ENCODE measurements around the gene CWC25. TPM values are rescaled to one million over a fixed set of nuclear protein-coding genes. Genes with fewer than 3 reads are reported as not detected.
A peak's percentile ranks its signal among the peaks of the same experiment; 100 is the strongest.
"Not testable (repeated sequence)": the region's sequence is repeated elsewhere in the genome, so short reads cannot be mapped to it uniquely, and the experiment has no call there.

Gene CWC25
- total and polyA plus RNA-seq, 12 donors, result 7.7 to 22.6 (median 9.1) TPM

DNA sequence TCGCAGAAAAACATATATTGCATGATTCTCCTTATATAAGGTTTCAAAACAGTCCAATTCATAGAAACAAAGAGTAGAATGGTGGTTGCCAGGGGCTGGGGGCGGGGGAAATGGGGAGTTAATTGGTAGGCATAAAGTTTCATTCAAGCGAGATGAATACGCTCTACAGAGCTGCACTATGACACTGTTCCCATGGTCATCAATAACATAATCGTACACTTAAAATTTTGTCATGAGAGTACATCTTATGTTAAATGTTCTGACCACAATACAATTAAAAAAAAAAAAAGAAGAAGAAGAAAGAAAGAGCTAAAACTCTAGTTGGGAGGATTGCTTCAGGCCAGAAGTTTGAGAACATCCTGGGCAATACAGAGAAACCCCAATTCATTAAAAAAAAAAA is 30.9 kb downstream of the CWC25 start:
- no peak for ATAC-seq
- 92 to 93% methylated on average over 5 of the region's 5 CpGs for WGBS, 2 donors
- Histone ChIP-seq H3K4me1 (peaks cover 7 to 55% (median 46%) of the 10 kb centered on the region in 9 donors), H3K4me3 (no peak overlapping the region), H3K9me3 (no peaks in the 10 kb centered on the region), H3K36me3 (peaks cover 0 to 38% (median 0%) of the 10 kb centered on the region in 9 donors), H3K27me3 (no peaks in the 10 kb centered on the region), H3K27ac (no peak overlapping the region)
- TF ChIP-seq, protein P1, sequence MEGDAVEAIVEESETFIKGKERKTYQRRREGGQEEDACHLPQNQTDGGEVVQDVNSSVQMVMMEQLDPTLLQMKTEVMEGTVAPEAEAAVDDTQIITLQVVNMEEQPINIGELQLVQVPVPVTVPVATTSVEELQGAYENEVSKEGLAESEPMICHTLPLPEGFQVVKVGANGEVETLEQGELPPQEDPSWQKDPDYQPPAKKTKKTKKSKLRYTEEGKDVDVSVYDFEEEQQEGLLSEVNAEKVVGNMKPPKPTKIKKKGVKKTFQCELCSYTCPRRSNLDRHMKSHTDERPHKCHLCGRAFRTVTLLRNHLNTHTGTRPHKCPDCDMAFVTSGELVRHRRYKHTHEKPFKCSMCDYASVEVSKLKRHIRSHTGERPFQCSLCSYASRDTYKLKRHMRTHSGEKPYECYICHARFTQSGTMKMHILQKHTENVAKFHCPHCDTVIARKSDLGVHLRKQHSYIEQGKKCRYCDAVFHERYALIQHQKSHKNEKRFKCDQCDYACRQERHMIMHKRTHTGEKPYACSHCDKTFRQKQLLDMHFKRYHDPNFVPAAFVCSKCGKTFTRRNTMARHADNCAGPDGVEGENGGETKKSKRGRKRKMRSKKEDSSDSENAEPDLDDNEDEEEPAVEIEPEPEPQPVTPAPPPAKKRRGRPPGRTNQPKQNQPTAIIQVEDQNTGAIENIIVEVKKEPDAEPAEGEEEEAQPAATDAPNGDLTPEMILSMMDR (IDR thresholded peaks at IDR 0.05), result no peak
- DNase-seq, result no peak
- intact Hi-C loops (cut with DNase I), result no loop called here

DNA sequence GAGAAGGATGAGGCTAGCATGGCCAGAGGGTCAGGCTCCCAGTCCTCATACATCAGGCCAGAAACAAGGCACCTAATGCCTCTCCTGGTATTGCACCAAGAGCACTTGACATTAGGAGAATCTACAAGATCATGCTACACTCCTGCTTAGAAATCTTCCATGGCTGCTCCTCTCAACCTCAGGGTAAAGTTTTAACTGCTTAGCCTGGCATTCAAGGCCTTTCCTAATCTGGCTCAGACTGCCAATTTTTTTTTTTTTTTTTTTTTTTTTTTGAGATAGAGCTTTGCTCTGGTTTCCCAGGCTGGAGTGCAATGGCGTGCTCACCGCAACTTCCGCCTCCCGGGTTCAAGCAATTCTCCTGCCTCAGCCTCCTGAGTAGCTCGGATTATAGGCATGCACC is 34.0 kb downstream of the CWC25 start:
- 97 to 100% methylated on average over 5 of the region's 5 CpGs for WGBS, 2 donors
- no peak overlapping the region for H3K27ac ChIP-seq
- ATAC-seq, result no peak
- TF ChIP-seq, protein P1 (IDR thresholded peaks at IDR 0.05), result no peak
- no peaks in the 10 kb centered on the region for H3K27me3 ChIP-seq
- H3K9me3 ChIP-seq, result no peaks in the 10 kb centered on the region
- intact Hi-C loops (cut with DNase I), result no loop called here
- peaks cover 0 to 35% (median 24%) of the 10 kb centered on the region in 9 donors for H3K4me1 ChIP-seq
- DNase-seq, result no peak
- H3K36me3 ChIP-seq, result peaks cover 0 to 47% (median 6%) of the 10 kb centered on the region in 9 donors
- H3K4me3 ChIP-seq, result no peak overlapping the region

DNA sequence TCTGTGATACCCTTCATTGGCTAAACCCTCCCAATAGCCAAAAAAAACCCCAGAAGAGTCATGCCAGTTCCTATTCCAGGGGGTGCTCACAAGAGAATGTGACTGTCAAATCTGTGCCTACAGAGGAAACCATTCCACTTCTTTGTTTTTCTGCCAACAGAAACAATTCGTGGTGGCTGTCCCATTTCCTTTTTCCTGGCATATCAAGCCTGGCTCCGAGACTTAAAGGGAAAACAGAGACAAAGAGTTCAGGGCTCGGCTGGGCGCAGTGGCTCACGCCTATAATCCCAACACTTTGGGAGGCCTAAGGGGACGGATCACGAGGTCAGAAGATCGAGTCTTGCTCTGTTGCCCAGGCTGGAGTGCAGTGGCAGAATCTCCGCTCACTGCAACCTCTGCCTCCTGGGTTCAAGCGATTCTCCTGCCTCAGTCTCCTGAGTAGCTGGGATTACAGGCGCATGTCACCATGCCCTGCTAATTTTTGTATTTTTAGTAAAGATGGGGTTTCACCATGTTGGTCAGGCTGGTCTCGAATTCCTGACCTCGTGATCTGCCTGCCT is 34.9 kb downstream of the CWC25 start:
- peak in 2 of 8 donors; percentile 14 to 24 for ATAC-seq
- DNase-seq; H3K4me3 ChIP-seq; H3K9me3 ChIP-seq; H3K27me3 ChIP-seq; intact Hi-C loops (cut with DNase I): not testable (repeated sequence)
- peaks cover 0 to 47% (median 13%) of the 10 kb centered on the region in 9 donors for H3K36me3 ChIP-seq
- H3K4me1 ChIP-seq, result peaks cover 0 to 32% (median 20%) of the 10 kb centered on the region in 9 donors
- WGBS, 2 donors, result 64 to 70% methylated on average over 13 of the region's 13 CpGs
- H3K27ac ChIP-seq, result peak overlapping the region in 1 of 10 donors; percentile 34

DNA sequence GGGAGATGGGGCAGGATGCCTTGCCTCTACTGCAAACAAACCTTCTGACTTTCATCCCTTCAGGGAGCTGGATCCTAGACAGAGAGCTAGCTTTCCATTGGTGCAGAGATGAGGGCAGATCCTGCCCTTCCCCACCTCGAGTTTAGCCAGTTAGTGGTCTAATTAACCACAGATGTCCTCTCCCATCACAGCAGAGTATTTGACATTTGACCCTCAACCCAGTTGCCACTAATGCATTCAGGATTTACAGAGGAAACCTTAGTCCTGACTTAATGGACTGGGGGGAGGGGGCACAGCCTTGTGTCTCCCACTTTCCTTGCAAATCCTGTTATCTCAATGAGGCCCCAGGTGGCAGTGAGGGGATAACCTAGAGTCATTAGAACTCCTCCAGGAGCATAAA is 35.9 kb downstream of the CWC25 start:
- Histone ChIP-seq H3K36me3 (peaks cover 0 to 51% (median 23%) of the 10 kb centered on the region in 9 donors), H3K4me1 (peaks cover 0 to 32% (median 20%) of the 10 kb centered on the region in 9 donors), H3K9me3 (no peaks in the 10 kb centered on the region), H3K27me3 (no peaks in the 10 kb centered on the region), H3K27ac (no peak overlapping the region), H3K4me3 (no peak overlapping the region)
- intact Hi-C loops (cut with DNase I), result no loop called here
- TF ChIP-seq, protein P1 (IDR thresholded peaks at IDR 0.05), result no peak
- DNase-seq (no peak), ATAC-seq (no peak)
- 9 to 19% methylated on average over 1 of the region's 1 CpG for WGBS, 2 donors

DNA sequence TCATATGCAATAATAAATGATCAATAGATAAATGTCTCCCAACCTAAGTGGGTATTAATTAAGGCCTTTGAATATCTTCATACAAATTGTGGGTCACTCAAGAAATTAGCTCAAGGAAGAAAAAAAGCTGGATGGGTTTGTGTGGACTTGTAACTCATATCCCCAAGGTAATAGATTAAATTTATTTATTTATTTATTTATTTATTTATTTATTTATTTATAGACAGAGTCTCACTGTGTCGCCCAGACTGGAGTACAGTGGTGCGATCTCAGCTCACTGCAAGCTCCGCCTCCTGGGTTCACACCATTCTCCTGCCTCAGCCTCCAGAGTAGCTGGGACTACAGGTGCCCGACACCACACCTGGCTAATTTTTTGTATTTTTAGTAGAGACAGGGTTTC is 37.1 kb downstream of the CWC25 start:
- not testable (repeated sequence) for ATAC-seq
- WGBS, 2 donors, result 96 to 97% methylated on average over 4 of the region's 4 CpGs

More for the DNA sequence above, 37.1 kb downstream of the CWC25 start:
- Histone ChIP-seq H3K4me1 (peaks cover 0 to 32% (median 20%) of the 10 kb centered on the region in 9 donors), H3K36me3 (peaks cover 0 to 56% (median 34%) of the 10 kb centered on the region in 9 donors)
- H3K4me3 ChIP-seq; DNase-seq; H3K27ac ChIP-seq; H3K9me3 ChIP-seq; intact Hi-C loops (cut with DNase I); H3K27me3 ChIP-seq: not testable (repeated sequence)

All from heart right ventricle (tissue), 16 donors.